Activated CD4-positive, alpha-beta T cell treated with anti-CD3 and anti-CD28 coated beads, Interleukin-2, Interleukin-4, amounts not matched to agents 100 ng/mL and 50 ng/mL, durations not matched to agents 16 hours and 8 hours (primary cell): Measurements from ENCODE around the gene FREM2.

Source experiments
- DNase-seq: peaks from one replicate; pipeline ENCODE4 v3.0.0-alpha.2; 2020; ENCODE audit warnings: low spot score

FREM2 gene

GRCh38 chr13:38758277-38758676 lies 71.4 kb downstream of the FREM2 start:
- no peak for DNase-seq

GRCh38 chr13:38759390-38759789 lies 72.5 kb downstream of the FREM2 start:
- no peak for DNase-seq

GRCh38 chr13:38763446-38764381 lies 76.8 kb downstream of the FREM2 start:
- DNase-seq, result no peak

GRCh38 chr13:38766799-38767198 lies 79.9 kb downstream of the FREM2 start:
- no peak for DNase-seq

- DNase-seq, result no peak
Observed at GRCh38 chr13:38767506-38768265, 80.8 kb downstream of the FREM2 start.

GRCh38 chr13:38769526-38769925 lies 82.6 kb downstream of the FREM2 start:
- DNase-seq, result no peak

GRCh38 chr13:38775085-38775484 lies 88.2 kb downstream of the FREM2 start:
- DNase-seq, result no peak

- no peak for DNase-seq
Observed at GRCh38 chr13:38777347-38778119, 90.7 kb downstream of the FREM2 start.

- no peak for DNase-seq
Observed at GRCh38 chr13:38781539-38781938, 94.7 kb downstream of the FREM2 start.

GRCh38 chr13:38784036-38784880 lies 97.4 kb downstream of the FREM2 start:
- no peak for DNase-seq

GRCh38 chr13:38785042-38785441 lies 98.2 kb downstream of the FREM2 start:
- no peak for DNase-seq

- no peak for DNase-seq
Observed at GRCh38 chr13:38785490-38785889, 98.6 kb downstream of the FREM2 start.

- DNase-seq, result no peak
Observed at GRCh38 chr13:38787550-38787949, 100.7 kb downstream of the FREM2 start.

GRCh38 chr13:38796890-38797289 lies 110.0 kb downstream of the FREM2 start:
- no peak for DNase-seq

GRCh38 chr13:38803531-38803930 lies 116.7 kb downstream of the FREM2 start:
- DNase-seq, result no peak

- DNase-seq, result no peak
Observed at GRCh38 chr13:38804061-38804460, 117.2 kb downstream of the FREM2 start.

- no peak for DNase-seq
Observed at GRCh38 chr13:38804536-38804935, 117.7 kb downstream of the FREM2 start.

GRCh38 chr13:38814331-38814730 lies 127.5 kb downstream of the FREM2 start:
- DNase-seq, result no peak

- DNase-seq, result no peak
Observed at GRCh38 chr13:38819053-38819452, 132.2 kb downstream of the FREM2 start.

GRCh38 chr13:38819596-38819995 lies 132.7 kb downstream of the FREM2 start:
- DNase-seq, result no peak

- no peak for DNase-seq
Observed at GRCh38 chr13:38821770-38822551, 135.1 kb downstream of the FREM2 start.
